ENCODE data around the gene DBN1. TPM values are rescaled to one million over a fixed set of nuclear protein-coding genes. Genes with fewer than 3 reads are reported as not detected.

Gene DBN1
- total RNA-seq, 1 donor from 2014 or later = 434 TPM

DNA sequence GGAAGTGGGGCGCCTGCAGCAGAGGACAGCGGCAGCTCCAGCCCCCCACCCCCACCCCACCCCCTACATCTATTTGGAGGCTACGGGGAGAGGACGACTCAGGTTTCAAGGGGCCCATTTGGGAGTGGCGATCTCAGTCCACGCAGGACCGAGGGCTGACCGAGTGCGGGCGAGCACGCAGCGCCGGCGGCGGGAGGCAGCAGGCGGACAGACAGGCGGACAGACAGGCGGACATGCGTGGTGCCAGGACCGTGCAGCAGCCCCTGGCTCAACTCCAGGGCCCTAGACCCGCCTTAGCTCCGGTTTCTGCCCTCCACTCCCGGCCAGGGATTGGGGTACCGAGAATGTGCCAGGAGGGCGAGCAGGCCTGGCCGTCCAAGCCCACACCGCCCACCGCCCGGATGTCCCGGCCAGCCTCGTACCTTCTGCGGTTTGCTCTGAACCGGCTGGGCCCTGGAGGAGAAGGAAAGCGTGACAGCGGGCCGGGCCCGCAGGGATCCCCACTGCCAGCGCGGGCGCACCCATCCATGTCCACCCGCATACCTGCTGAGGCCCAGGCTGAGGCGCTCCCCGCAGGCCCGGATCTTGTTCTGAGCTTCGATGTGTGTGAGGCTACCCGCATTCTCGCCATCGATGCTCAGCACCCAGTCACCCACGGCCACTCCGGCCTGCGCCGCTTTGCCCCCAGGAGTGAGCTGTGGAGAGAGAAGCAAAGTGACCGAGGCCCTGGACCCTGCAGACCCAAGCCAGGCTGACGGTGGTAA, 18.7 kb upstream of the DBN1 start:
- H3K36me3 ChIP-seq (ENCODE audit: control insufficient read depth, insufficient read depth, low read length) = peaks cover 12% of the 10 kb centered on the region
- no peaks in the 10 kb centered on the region for H3K27me3 ChIP-seq (ENCODE audit: control insufficient read depth, insufficient read depth, low read length)
- no peak overlapping the region for H3K4me3 ChIP-seq (ENCODE audit: low read depth, low read length)
- TF ChIP-seq, protein P1, sequence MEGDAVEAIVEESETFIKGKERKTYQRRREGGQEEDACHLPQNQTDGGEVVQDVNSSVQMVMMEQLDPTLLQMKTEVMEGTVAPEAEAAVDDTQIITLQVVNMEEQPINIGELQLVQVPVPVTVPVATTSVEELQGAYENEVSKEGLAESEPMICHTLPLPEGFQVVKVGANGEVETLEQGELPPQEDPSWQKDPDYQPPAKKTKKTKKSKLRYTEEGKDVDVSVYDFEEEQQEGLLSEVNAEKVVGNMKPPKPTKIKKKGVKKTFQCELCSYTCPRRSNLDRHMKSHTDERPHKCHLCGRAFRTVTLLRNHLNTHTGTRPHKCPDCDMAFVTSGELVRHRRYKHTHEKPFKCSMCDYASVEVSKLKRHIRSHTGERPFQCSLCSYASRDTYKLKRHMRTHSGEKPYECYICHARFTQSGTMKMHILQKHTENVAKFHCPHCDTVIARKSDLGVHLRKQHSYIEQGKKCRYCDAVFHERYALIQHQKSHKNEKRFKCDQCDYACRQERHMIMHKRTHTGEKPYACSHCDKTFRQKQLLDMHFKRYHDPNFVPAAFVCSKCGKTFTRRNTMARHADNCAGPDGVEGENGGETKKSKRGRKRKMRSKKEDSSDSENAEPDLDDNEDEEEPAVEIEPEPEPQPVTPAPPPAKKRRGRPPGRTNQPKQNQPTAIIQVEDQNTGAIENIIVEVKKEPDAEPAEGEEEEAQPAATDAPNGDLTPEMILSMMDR (IDR thresholded peaks at IDR 0.05; ENCODE audit: insufficient read depth, low read length, poor library complexity, severe bottlenecking) = no peak
- no peak for DNase-seq (ENCODE audit: low read depth)

DNA sequence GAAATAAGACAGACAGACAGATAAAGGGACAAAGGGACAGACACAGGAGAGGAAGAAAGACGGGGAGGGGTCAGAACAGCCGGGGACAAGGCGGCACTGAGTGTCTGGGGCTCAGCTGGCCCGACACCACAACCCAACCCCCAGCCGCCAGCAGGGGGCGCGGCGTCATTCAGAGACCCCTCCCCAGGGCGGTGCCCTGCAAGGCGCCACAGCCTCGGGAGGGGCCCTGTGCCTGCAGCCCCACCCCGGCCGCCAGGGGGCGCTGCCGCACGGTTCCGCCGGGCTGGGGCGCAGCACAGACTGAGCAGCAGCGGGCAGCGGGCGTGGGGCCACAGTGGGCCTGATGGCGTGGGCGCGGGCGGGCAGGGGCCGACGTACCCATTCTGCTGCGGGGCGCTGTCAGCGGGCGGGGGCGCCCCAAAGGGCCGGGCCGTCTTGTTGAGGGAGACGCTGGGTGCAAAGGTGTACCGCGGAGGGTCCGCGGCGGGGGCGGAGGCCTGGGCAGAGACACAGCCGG, 18.1 kb upstream of the DBN1 start:
- Histone ChIP-seq H3K4me3 (ENCODE audit: low read depth, low read length) (no peak overlapping the region), H3K27me3 (ENCODE audit: control insufficient read depth, insufficient read depth, low read length) (no peaks in the 10 kb centered on the region), H3K36me3 (ENCODE audit: control insufficient read depth, insufficient read depth, low read length) (peaks cover 12% of the 10 kb centered on the region)
- TF ChIP-seq, protein P1 (IDR thresholded peaks at IDR 0.05; ENCODE audit: insufficient read depth, low read length, poor library complexity, severe bottlenecking) = peak; percentile 47
- DNase-seq (ENCODE audit: low read depth) = no peak

DNA sequence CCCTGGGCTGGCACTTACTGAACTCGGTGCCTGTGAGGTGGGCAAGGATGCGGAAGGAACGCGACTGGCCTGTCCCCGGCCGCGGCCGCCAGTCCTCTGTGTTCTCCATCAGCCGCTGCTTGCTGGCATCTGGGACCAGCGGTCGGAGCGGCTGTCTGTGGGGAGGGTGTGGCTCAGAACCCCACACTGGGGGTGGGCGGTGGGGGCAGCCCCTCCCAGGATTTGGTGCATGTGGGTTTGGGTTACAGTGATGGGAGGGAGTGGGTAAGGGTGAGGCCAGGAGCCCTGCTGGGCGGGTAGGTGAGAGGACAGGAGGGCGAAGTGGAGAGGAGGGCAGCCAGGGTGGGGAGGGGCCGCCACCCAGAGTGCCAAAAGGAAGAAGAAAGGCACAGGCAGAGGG, 17.6 kb upstream of the DBN1 start:
- no peak overlapping the region for H3K4me3 ChIP-seq (ENCODE audit: low read depth, low read length)
- H3K36me3 ChIP-seq (ENCODE audit: control insufficient read depth, insufficient read depth, low read length) = peaks cover 14% of the 10 kb centered on the region
- TF ChIP-seq, protein P1 (IDR thresholded peaks at IDR 0.05; ENCODE audit: insufficient read depth, low read length, poor library complexity, severe bottlenecking) = no peak
- H3K27me3 ChIP-seq (ENCODE audit: control insufficient read depth, insufficient read depth, low read length) = no peaks in the 10 kb centered on the region
- no peak for DNase-seq (ENCODE audit: low read depth)

DNA sequence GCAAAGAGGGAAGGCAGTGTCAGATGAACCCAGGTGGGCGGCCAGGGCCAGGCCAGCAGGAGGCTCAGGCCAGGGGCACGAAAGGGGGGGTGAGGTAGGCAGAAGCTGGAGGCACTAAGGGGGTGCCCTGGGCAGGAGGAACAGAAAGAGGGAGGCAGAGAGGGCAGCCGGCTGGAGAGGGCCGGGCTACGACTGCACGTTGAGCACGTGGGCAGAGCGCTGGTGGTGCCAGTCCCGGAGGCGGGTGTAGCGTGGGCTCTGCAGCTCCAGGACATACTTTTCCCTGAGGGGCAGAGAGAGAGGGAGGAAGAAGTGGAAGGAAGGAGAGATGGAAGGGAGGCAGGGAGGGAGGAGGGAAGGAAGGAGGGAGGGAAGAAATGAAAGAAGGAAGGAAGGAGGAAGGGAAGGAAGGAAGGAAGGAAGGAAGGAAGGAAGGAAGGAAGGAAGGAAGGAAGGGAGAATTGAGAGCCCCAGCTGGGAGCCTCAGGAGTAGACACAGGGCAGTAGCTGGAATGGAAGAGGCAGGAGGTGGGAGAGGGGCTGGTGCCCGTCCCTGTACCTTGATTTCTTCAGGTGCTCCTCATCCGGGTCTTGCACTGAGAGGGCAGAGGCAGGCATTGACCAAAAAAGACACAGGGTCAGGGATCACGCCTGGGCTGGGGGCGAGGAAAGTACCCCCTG, 17.0 kb upstream of the DBN1 start:
- H3K27me3 ChIP-seq (ENCODE audit: control insufficient read depth, insufficient read depth, low read length) = no peaks in the 10 kb centered on the region
- H3K36me3 ChIP-seq (ENCODE audit: control insufficient read depth, insufficient read depth, low read length) = peaks cover 14% of the 10 kb centered on the region
- DNase-seq (ENCODE audit: low read depth) = no peak
- H3K4me3 ChIP-seq (ENCODE audit: low read depth, low read length) = no peak overlapping the region
- TF ChIP-seq, protein P1 (IDR thresholded peaks at IDR 0.05; ENCODE audit: insufficient read depth, low read length, poor library complexity, severe bottlenecking) = no peak

DNA sequence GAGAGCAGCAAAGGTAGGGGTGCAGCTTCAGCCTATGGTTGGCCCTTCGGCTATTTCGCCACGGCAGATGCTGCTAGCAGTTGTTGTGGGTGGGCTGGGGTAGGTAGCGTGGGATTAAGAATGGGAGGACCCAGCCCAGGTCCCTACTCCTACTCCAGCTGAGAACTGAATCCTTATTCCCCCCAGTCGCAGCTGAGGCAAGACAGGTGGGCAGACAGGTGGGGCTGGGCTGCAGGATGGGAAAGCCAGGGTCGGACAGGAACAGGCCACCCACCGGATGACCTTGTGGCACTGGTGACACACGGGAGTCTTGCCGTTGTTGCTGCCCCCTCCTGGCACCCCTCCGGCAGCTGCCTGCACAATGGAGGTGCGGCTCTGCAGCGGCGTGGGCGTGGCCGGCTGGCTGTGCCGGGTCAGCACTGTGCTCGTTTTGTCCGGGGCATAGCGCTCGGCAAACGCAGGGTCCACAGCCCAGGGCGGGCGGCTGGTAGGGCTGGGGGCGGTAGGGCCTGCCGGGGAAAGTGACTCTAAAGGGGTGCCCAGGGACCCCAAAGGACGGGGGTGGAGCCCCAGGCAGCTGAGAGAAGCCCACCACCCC, 15.8 kb upstream of the DBN1 start:
- Histone ChIP-seq H3K36me3 (ENCODE audit: control insufficient read depth, insufficient read depth, low read length) (peaks cover 17% of the 10 kb centered on the region), H3K27me3 (ENCODE audit: control insufficient read depth, insufficient read depth, low read length) (no peaks in the 10 kb centered on the region), H3K4me3 (ENCODE audit: low read depth, low read length) (no peak overlapping the region)
- no peak for DNase-seq (ENCODE audit: low read depth)
- TF ChIP-seq, protein P1 (IDR thresholded peaks at IDR 0.05; ENCODE audit: insufficient read depth, low read length, poor library complexity, severe bottlenecking) = peak; percentile 10
